HG02571 (cell line): ENCODE data around the gene CTPS1.
A peak's percentile ranks its signal among the peaks of the same experiment; 100 is the strongest.

Experiments used
- ATAC-seq: cut with Tn5 transposase; IDR thresholded peaks from one replicate; pipeline ENCODE4 v1.9.1; 2021; ENCODE audit warnings: mild to moderate bottlenecking, moderate library complexity; ENCODE audit not compliant: unreplicated experiment

CTPS1 gene

DNA sequence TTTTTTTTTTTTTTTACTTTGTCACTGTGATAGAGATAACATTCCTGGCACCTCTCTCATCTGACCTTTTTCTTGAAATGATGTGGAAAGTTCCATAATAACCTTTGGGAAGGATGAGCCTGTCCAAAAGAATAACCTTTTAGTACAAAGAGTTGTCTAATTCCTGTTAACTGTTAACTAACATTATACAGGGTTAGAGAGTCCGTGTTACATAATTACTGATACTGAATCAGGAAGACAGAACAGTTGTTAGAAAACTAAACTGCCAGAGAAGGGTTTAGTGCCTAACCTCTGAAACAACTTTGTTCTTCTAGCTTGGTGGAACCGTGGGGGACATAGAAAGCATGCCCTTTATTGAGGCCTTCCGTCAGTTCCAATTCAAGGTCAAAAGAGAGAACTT, 8.8 kb downstream of the CTPS1 start:
- no peak for ATAC-seq

DNA sequence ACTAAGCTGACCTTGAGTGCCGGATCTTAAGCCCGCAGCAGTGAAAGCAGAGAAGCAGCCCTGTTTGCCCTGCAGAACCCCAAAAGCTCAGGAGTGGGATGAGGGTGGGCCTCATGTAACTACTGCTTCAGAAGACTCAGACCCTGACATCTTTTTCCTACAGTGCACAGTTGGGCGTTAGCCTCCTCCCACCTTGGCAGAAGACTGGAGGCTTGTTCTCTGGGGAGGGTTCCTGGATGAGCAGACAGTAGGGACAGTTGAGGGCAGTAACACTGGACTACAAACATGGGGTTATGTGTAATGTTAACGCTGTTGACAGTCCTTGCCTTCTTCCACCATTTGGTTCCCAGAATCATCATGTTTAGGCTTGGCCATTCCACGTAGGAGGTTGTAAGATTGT, 9.6 kb downstream of the CTPS1 start:
- no peak for ATAC-seq

- ATAC-seq, result no peak
Observed at GRCh38 chr1:40997096-40997495, 17.6 kb downstream of the CTPS1 start.

DNA sequence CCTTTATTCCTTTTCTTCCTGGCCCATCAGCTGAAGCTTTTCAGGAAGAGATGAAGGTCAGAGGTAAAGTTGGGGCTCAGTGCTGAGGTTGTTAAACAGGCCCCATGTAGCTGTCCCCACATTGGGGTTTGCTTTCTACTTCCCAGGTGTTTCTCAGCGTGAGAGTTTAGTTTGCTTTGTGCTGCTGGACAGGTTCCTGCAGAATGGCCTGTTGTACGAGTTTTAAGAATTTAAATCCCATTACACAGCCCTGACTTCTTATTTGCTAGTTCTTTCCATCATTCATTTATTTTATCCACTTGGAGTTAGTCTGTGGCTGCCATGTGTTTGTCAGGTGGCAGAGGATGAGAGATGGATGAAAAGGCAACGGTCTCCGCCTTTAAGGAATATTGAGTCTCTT, 19.2 kb downstream of the CTPS1 start:
- no peak for ATAC-seq

DNA sequence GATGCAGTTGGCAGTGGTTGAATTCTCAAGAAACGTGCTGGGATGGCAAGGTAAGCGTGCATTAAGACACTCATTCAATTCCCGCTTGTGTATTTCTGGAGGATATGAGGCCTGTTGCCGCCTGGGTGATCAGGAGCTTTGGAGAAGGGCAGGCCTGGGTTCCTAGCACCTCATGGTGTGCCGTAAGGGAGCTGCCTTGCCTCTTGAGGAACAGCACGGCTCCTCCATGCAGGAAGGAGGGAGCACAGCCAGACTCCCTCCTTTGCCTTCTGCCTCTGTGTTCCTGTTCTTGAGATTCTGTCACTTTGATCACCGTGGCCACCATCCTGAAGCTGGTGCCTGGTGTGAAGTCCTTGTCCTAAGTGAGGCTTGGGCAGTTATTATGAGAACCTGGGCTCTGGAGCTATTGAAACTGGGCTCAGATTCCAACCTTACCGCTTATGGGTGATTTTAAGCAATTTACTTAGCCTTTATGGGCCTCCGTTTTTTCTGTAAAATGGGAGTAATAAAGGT, 23.7 kb downstream of the CTPS1 start:
- ATAC-seq, result no peak

GRCh38 chr1:41003640-41004220, 24.2 kb downstream of the CTPS1 start:
- peak; percentile 97 for ATAC-seq

DNA sequence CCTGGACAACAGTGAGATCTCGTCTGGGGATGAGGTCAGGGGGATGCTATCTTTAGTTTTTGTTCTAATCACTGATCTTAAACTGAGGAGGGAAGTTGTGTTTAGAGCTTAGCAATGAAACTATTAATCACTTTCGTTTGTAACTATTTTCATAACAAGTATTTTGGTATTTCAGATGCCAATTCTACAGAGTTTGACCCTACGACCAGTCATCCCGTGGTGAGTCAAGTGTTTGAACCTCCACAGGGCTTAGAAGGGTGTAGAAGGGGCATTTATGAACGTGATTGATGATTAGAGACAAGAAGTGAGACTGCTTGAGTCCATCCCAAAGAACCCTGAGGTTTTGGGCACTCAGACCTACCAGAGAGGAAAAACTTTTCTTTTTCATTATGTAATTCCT, 26.4 kb downstream of the CTPS1 start:
- ATAC-seq, result no peak

DNA sequence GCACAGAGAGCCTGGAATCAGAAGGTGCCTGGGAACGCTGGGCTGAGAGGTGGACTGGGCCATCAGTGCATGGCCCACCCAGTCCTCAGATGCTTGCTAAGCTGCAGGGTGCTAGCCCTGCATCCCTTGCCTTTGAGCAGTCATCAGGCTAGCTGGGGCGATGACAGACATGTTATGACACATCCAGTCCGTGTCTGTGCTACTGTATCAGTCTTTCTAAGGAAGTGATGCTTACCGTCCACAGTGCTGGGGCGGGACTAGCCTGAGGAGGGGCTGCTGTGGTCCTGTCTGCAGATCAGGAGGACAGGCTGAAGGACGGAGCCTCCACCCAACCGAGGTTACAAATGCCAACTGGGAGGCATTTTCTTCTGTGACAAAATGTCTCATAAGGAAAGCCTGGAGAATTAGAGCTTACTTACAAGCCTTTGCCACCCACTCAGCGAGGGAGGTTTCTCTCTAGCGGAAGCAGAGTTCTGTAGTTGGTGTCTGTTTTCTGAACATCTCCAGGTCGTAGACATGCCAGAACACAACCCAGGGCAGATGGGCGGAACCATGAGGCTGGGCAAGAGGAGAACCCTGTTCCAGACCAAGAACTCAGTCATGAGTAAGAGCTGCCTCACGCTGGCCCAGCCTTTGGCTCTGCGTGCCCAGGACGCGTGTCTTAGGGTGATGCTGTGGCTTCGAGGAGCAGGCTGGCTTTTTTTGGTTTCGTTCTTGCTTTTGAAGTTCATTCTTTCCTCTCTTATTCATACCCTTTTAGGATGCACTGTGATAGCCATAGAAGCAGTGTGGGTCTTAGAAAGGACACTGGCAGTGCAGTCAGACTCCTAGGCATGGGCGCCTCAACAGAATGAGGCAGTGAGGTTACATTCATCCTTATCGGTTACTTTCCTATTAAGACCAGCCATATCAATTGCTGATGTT, 27.7 kb downstream of the CTPS1 start:
- ATAC-seq, result no peak

- no peak for ATAC-seq
Observed at GRCh38 chr1:41009466-41009865, 30.0 kb downstream of the CTPS1 start.

GRCh38 chr1:41010345-41010744, 30.8 kb downstream of the CTPS1 start:
- ATAC-seq, result no peak

GRCh38 chr1:41013024-41013423, 33.5 kb downstream of the CTPS1 start:
- no peak for ATAC-seq

GRCh38 chr1:41013796-41014195, 34.3 kb downstream of the CTPS1 start:
- no peak for ATAC-seq

DNA sequence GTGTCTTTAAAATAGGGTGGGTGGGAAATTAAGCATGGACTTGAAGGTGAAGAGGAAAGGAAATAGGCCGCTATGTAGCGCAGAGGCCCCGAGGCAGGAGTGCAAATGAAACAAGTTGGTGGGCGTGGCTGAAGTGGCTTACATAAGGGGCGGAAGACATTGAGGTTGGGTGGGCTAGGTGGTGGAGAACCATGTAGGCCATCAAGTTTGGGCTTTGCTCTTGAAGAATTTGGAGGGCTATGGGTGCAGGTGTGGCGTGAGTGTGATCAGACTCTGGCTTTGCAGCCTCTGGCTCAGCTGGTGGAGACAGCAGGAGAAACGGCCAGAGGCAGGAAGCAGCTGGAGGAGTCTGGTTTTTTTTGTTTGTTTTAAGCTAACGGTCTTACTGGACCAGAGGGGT, 35.4 kb downstream of the CTPS1 start:
- ATAC-seq, result no peak

DNA sequence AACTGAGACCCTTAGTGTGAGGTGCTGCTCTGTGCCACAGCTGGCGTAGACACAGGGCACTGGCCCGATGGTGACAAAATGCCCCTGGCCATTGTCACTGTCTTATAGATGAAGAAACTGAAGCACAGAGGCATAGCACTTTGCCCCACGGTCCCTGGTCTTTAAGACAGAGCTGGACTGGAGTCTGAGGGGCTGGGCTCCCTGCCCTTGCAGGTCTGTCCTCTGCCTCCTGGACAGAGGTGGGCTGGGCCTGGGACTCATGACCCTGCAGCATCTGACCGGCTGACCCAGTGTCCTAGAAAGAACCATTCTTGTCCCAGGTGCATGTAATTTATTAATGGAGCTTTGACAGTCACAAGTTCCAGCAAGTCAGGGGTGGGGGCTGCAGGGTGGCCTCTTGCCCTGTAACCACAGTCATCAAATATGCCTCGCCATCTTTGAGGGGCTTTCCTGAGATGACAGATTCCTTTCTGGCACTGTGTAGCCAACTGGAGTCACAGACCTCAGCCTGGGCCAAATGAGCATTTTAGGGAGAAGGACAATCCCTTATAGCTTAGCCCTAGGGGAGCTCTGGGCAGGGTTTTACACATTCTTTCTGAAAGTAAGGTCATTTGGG, 35.9 kb downstream of the CTPS1 start:
- no peak for ATAC-seq

DNA sequence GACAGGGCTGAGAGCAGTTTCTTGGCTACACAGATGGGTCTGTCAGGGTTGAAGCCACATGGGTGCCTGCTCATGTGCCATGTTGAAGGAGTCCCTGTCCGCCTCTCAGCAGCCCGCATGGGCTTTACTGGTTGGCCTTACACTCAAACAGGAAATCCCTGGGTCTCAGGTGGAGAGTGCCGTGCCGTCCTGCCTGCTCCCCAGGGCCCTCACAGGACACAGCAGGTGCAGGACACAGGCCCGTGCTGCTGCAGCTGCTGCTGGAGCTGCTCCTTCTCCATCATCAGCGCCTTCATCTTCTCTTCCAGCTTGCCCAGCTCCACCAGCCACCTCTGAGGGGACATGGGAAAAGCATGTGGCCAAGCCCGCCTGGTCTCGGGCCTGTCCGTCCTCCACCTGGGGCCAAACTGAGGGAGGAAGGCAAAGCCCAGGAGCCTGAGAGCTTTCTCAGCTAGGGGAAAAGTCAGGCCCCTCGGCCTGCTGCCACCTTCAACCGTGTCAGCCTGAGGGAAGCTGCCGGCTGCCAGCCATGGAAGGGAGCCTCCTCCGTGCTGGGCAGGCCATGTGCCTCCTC, 36.5 kb downstream of the CTPS1 start:
- ATAC-seq, result no peak

- ATAC-seq, result no peak
Observed at GRCh38 chr1:41017141-41018017, 37.9 kb downstream of the CTPS1 start.

GRCh38 chr1:41018018-41018410, 38.5 kb downstream of the CTPS1 start:
- ATAC-seq, result no peak

GRCh38 chr1:41019353-41019745, 39.9 kb downstream of the CTPS1 start:
- no peak for ATAC-seq

DNA sequence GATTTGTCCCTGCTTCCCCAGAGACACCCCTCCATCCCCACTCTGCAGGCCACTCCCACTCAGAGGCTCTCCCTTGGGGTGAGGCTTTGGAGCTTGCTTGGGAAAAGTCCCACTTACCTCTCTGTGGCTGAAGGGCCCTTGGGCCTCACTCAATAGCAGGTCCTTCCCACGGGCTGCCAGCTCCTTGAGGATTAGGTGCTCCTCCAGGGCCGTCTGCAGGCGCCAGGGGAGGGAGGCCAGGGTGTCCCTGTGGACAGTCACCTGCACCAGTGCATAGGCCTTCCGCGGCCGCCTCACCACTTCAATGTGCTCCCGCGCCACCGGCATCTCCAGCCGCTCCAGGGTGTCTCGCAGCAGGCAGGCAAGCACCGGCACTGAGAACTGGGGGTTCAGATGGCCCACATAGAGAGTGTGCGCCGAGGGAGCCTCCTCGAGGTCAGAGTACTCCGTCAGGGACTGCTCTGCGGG, 40.6 kb downstream of the CTPS1 start:
- no peak for ATAC-seq

DNA sequence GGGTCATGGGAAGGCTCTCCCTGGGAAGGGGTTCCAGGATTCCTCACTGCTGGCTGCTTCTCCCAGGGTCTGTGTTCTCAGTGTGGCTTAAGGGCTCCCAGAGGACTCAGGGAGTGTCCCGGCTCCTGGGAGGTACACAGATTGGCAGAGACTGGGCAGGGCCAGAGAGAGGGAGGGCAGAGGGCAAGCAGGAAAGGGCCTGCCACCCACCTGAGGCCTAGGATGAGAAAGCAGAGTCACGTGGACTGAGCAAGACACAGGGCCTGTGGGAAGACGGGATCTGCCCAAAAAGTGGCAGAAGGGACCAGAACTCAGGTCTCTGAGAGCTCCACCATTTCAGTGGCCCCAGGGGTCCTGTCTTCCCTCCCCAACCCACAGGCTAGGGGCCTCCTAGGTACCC, 41.2 kb downstream of the CTPS1 start:
- no peak for ATAC-seq
